Measurements from ENCODE around the gene MYH9.

MYH9 gene

GRCh38 chr22:36329254-36330078 is 58.3 kb downstream of the MYH9 start:
- no peak for DNase-seq

GRCh38 chr22:36328635-36329253 is 59.0 kb downstream of the MYH9 start:
- peak in 2 of 3 donors; percentile 36 to 45 for DNase-seq

DNA sequence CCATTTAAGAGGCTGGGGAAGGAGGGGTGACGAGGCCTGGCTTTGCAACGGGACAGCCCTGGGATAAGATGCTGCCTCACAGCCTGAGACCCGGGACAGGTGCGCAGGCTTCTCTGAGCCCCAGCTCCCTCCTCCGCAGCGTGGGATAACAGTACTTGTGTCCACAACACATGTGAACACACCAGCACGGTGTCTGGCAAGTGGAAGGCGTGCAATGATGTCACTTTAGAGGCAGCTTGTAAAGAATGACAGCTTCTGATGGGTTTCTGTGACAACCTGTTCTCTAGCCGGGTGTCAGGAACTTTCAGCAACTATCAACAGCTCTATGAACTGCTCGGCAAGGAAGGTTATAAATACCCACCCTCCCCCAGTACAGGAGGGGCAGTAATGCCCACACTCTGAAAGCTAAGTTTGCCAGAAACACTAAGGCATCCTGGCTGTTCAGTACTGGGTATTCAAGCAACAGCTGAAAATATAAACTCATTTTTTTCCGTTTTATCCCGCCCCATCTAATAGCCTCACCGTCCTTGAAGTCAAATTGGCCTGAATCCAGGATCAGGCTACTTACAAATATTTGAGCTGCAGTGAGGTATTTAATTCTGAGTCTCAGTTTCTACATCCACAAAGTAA is 59.7 kb downstream of the MYH9 start:
- no peak for DNase-seq

- DNase-seq, result no peak
These were observed 61.3 kb downstream of the MYH9 start for GRCh38 chr22:36326178-36327161.

DNA sequence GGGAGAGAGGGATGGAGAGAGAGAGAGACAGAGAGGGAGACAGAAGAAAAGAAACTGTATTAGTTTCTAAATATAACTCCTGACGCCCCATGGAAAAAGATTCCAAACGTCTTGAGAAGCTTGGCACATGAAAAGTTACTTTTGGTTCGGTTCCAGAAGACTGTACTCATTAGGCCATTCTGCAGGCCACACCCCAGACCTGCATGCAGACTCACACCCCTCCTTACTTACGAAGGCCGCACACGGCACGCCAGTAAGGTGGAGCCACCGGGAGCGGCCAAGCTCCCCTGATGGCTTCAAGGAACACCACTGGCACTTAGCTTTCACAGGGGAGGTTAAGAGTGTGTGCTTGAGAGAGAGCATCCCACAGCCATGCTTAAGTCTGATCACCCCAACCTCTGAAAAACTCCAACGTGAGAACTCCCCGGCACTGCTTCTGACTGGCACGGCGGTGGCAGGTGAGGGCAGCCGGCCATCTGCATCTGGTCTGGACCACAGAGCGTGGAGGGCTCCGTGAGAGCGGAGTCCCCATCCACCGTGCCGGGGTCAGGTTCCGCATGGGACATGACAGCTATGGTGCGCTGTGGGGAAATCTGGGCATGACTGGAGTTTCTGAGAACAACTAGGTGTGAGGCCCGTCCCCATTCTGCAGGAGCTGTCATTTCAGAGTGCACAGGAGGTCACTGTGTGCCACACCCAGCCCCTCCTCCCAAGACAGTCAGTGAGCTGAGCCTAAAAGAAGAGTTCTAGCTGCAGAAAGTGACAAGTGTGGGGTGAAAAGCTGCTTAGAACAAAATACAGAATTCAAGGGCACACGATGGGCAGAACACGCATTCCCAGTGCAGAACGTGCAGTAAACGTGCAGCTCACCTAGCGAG is 62.4 kb downstream of the MYH9 start:
- no peak for DNase-seq

DNA sequence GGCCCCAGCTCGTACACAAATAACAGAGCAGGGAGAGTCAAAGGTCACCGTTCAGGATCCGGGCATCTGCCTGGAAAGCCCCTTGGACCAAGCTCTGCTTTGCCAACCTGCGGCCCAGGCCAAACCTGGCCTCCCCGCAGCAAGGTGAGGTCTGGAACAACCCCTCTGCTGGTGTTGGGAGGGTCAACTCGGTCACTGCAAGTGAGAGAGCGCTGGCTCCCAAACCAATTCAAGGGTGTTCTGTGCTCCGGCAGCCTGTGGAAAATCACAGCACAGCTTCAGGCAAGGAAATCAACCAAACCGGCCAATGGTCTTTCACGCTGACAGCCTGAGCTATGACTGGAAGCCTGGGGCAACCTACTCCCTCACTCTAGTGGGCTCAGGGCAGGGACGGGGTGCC is 63.4 kb downstream of the MYH9 start:
- DNase-seq, result no peak

DNA sequence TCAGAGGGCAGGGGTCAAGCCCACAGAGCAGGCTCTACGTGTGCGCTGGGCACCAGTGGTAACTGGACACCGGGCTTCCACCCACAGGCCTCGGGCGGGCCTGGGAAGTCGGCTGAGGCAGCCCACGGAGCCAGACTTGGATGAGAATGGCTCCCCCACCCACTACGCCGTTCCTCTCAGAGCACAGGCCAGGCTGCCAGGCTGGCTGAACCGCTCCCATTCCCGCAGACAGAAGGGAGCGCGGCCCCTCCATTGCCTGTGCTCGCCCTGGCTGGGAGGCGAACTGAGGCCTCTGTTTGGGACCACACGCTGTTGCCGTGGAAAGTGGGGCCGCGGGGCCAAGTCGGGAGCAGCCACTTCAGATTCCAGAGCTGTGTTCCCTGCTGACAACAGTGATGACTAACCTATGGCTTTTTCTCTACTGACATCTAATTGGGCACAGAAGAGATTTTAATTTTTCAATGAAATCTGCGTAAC is 63.9 kb downstream of the MYH9 start:
- DNase-seq, result no peak

- no peak for DNase-seq
These were observed 64.4 kb downstream of the MYH9 start for GRCh38 chr22:36323182-36323854.

GRCh38 chr22:36322602-36322915 is 65.2 kb downstream of the MYH9 start:
- no peak for DNase-seq

- no peak for DNase-seq
These were observed 65.8 kb downstream of the MYH9 start for GRCh38 chr22:36321797-36322601.

GRCh38 chr22:36320553-36320952 is 67.2 kb downstream of the MYH9 start:
- DNase-seq, result no peak

GRCh38 chr22:36319595-36320497 is 67.9 kb downstream of the MYH9 start:
- no peak for DNase-seq

- DNase-seq, result no peak
These were observed 69.3 kb downstream of the MYH9 start for GRCh38 chr22:36318442-36318841.

- DNase-seq, result no peak
These were observed 70.0 kb downstream of the MYH9 start for GRCh38 chr22:36317658-36318271.

DNA sequence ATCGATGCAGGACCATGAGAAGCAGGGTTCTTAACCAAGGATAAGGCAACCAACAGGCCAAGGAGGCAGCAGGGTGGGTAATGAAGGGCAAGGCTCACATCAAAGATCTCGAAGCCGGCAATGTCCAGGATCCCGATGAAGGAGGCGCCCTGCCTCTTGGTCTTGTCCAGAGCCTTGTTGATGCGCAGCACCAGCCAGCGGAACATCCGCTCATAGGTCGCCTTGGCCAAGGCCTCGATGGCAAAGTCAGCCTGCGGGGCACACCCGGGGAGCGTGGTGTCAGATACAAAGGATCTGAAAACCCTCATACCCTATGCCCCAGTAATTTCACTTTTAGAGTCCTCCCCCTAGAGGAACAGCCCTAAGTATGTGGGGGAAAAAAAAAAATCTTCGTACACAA is 71.3 kb downstream of the MYH9 start:
- DNase-seq, result no peak

DNA sequence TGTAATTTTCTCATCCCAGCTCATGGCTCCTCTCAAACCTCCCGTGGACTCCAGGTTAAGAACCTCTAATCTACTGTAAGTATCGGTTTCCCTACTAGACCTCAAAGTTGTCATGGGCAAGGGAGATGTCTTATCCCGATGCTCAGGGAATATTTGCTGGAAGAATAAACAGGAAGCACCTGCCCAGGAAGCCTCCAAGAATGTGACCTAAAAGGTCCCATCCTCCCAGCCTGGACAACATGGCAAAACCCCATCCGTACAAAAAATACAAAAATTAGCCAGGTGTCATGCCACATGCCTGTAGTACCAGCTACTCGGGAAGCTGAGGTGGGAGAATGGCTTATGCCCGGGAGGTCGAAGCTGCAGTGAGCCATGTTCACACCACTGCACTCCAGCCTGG is 72.4 kb downstream of the MYH9 start:
- no peak for DNase-seq

- no peak for DNase-seq
These were observed 76.2 kb downstream of the MYH9 start for GRCh38 chr22:36311386-36312085.

- no peak for DNase-seq
These were observed 78.9 kb downstream of the MYH9 start for GRCh38 chr22:36308880-36309279.

Measured in suppressor macrophage treated with lipopolysaccharide for 1 hour (primary cell).